ENCODE data around the gene DUSP15. TPM values are rescaled to one million over a fixed set of nuclear protein-coding genes. Genes with fewer than 3 reads are reported as not detected.

The DUSP15 gene, protein sequence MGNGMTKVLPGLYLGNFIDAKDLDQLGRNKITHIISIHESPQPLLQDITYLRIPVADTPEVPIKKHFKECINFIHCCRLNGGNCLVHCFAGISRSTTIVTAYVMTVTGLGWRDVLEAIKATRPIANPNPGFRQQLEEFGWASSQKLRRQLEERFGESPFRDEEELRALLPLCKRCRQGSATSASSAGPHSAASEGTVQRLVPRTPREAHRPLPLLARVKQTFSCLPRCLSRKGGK
- 0.33 TPM in 1 of 2 replicates, not detected in the other for total RNA-seq

GRCh38 chr20:31869942-31870725 is at the start of gene DUSP15, which contains the start of gene TTLL9:
Gene DUSP15, minus strand, starts transcription at chr20:31870527. Its CDS starts 190 bp downstream, at chr20:31870337.
Gene TTLL9, plus strand, starts transcription at chr20:31870634. Its CDS starts 493 bp downstream, at chr20:31871127.

DNA sequence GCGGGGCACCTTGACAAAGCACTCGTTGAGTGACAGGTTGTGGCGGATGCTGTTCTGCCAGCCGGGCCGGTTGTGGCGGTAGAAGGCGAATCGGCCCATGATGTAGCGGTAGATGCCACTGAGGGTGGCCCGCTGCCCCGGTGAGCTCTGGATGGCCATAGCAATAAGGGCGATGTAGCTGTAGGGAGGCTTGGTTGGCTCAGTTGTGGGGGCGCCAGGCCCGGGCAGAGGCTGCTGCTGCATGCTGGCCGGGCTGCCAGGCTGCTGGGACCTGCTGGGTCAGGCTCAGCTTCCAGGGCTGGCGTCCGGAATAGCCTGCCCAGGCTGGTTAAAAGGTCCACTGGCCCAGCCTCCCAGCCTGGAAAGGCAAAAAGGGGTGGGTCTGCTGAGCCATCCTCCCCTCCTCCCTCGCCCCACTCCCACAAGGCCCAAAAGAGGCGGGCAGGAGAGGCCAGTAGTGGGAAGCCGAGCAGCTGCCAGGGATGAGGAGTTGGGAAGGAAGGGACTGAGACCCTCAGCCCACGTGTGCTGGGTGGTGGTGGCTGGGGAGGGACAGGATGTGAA is 24.9 kb downstream of the DUSP15 start, which contains the start of gene FOXS1:
FOXS1 (minus strand) TSS at position 305 of the 564 bp plus-strand sequence; CDS start at position 243, 62 bp downstream.

GRCh38 chr20:31819083-31819784 is 51.1 kb downstream of the DUSP15 start, which contains the start of gene MYLK2:
Gene MYLK2, plus strand, starts transcription at chr20:31819356. Its CDS starts 225 bp downstream, at chr20:31819581.

Other genes with a start within 250 kb of the DUSP15 start
- not detected in 2 replicates for gene COX4I2, start 232.6 kb downstream of the DUSP15 start, total RNA-seq
- gene BCL2L1, start 147.7 kb downstream of the DUSP15 start, total RNA-seq = 68.7 and 87.5 TPM in 2 replicates
- gene TPX2, start 131.2 kb downstream of the DUSP15 start, total RNA-seq = 6.9 and 83.9 TPM in 2 replicates
- not detected in 2 replicates for gene MYLK2, start 51.2 kb downstream of the DUSP15 start, total RNA-seq
- not detected in 2 replicates for gene FOXS1, start 24.9 kb downstream of the DUSP15 start, total RNA-seq
- gene TTLL9, start 107 bp upstream of the DUSP15 start, total RNA-seq = 0.17 TPM in 1 of 2 replicates, not detected in the other
- 3.3 and 5.1 TPM in 2 replicates for gene PDRG1, start 81.5 kb upstream of the DUSP15 start, total RNA-seq
- under 0.01 TPM in 1 of 2 replicates, not detected in the other for gene XKR7, start 97.6 kb upstream of the DUSP15 start, total RNA-seq
- not detected in 2 replicates for gene CCM2L, start 139.9 kb upstream of the DUSP15 start, total RNA-seq
- not detected in 2 replicates for gene HCK, start 181.7 kb upstream of the DUSP15 start, total RNA-seq
- gene TM9SF4, start 239.2 kb upstream of the DUSP15 start, total RNA-seq = 31.4 and 48.1 TPM in 2 replicates

Measured in smooth muscle cell of trachea (primary cell).